Measurements from ENCODE around the gene APOL5.

The APOL5 gene

GRCh38 chr22:35739076-35739930, 21.6 kb downstream of the APOL5 start:
- no peak overlapping the region for H3K4me3 ChIP-seq (ENCODE audit: low read depth, low read length)

DNA sequence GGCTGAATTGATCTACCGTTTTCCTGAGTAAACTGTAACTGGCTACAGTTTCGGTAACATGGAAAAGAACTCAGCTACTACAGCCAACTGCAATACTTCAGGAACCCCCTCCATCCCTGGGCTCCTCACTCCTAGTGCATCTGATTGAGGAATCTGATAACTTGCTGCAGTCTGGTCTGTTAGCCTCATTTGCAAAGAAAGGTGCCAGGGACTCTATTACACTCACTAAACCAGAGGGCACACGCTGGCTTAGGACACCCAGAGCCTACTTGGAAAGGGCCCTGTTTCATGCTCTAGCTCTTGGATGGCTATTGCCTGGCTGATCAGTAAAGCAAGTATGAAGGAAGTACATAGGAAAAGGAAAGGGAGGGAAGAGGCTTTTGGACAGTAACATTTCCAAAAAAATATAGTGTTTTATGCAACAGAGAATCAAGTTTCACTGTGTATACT, 22.3 kb downstream of the APOL5 start:
- no peak overlapping the region for H3K4me3 ChIP-seq (ENCODE audit: low read depth, low read length)

DNA sequence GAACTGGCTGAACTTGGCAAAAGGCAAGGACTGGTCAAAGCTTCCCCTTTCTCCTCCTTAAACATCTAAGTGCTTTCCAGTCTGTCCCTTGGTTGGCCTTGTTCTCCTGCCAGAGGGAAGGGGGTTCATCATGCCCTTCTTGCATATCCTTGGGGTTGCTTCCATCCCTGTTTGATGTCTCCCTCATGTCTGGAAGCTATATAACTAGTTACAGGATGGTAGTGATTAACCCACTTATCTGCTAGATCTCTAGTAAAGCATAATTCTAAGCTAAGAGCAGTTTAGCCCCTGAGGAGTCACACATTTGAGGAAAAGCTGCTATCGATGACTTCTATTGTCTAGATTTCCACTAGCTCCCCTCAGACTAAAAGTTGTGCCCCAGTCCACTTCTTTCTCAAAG, 22.9 kb downstream of the APOL5 start:
- H3K4me3 ChIP-seq (ENCODE audit: low read depth, low read length): no peak overlapping the region

- H3K4me3 ChIP-seq (ENCODE audit: low read depth, low read length): no peak overlapping the region
Measured at GRCh38 chr22:35742342-35743100, 24.8 kb downstream of the APOL5 start.

GRCh38 chr22:35743326-35743860, 25.7 kb downstream of the APOL5 start:
- H3K4me3 ChIP-seq (ENCODE audit: low read depth, low read length): no peak overlapping the region

GRCh38 chr22:35746248-35746647, 28.6 kb downstream of the APOL5 start:
- H3K4me3 ChIP-seq (ENCODE audit: low read depth, low read length): no peak overlapping the region

DNA sequence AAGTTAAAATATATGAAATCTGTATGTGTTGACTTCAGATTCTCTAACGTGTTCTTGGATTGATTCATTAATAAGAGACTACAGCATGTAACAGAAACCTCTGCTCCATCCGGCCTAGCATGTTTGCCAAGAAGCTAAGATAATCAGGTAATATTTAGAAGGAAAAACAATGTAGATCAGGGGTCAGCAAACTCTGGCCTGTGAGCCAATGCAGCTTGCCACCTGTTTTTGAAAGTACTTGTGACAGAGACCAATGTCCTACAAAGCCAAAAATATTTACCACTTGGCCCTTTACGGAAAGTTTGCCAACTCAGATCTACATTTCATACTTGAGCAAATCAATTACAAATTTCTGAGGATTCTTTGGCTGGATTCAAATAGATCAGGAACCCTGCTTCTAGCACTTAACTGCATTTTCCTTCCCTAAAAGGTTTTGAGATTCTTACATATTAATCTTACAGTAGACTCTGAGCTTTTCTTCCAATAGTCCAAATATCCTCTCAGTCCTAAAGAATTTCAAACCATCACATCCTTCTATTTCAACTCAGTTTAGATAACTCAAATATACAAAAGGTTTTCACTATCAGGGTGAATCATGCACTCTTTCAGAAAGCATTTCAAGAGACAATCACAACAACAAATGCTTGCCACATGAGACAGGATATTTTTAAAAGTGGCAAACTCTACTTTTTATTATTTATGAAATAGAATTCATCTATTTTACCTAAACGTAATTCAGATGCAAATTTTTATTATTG, 29.5 kb downstream of the APOL5 start:
- H3K4me3 ChIP-seq (ENCODE audit: low read depth, low read length): no peak overlapping the region

GRCh38 chr22:35749808-35750207, 32.1 kb downstream of the APOL5 start:
- H3K4me3 ChIP-seq (ENCODE audit: low read depth, low read length): no peak overlapping the region

DNA sequence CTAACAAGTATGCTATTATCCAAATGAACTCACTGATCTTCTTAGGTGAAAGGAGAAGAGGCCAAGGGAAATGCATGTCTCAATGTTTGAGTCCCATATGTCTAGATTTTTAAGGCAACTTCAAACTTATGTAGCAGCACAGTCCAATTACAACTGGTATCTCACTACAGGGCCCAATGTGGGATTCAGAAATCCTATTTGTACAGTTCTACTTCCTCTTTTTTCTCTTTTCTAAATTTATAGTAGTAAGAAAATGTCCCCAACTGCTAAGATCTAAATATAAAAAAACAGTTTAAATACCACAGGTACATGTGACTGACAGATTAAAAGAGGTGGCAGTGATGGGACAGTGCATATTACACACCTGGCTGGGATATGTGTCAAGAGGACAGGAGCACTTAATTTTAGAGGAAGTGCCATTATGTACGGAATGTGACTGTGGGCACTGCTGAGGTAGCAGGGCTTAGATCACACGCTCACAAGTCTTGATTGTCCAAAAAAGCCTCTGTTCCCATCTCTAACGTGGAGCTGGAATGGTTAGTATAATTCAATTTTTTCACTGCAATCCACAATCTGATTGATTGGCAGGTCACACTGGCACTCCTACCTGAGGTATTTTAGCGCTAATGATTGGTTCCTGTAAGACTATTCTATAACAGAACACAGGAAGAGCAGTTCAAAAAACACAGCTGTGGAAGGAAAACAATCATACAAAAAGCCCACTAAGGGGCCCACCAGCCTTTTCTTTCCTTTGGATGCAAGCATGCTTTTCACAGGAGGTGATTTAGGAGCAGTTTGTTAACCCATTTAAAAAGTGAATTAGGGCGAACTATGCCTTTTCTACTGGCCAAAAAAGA, 34.6 kb downstream of the APOL5 start:
- no peak overlapping the region for H3K4me3 ChIP-seq (ENCODE audit: low read depth, low read length)

DNA sequence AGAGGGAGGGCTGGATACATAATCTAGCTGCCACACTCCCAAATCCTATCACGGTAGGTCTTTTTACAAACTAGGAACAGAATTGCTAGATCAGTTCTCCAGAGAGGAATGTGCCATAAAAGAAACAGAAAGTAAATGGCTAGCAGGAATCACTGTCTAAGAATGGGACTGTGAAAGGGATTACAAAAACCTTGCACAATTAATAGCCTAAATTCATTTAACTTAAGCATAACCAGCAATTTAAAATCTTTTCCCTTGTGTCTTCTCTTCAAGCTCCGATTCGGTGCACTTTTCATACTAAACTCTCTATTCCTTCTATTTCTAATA, 35.2 kb downstream of the APOL5 start:
- H3K4me3 ChIP-seq (ENCODE audit: low read depth, low read length): no peak overlapping the region

- H3K4me3 ChIP-seq (ENCODE audit: low read depth, low read length): no peak overlapping the region
Measured at GRCh38 chr22:35754761-35755160, 37.1 kb downstream of the APOL5 start.

- no peak overlapping the region for H3K4me3 ChIP-seq (ENCODE audit: low read depth, low read length)
Measured at GRCh38 chr22:35756722-35757121, 39.0 kb downstream of the APOL5 start.

GRCh38 chr22:35758394-35758793, 40.7 kb downstream of the APOL5 start:
- no peak overlapping the region for H3K4me3 ChIP-seq (ENCODE audit: low read depth, low read length)

DNA sequence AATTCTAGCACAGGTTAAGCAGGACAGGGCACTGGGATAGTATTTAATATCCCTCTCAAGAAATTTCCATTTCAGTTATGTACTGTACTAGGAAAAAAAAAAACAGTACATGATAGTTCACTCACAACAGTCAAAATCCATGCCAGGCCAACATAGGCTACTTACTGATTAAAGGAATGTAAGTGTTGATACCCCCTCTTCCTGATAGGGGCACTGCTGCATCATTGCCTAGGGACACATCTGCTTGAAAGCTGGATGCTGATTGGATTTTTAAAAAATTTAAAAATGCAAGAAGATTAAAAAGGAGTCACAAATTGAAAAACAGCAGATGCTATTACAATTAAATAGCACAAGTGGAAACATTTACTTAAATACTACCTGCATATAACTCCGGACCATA, 43.4 kb downstream of the APOL5 start:
- no peak overlapping the region for H3K4me3 ChIP-seq (ENCODE audit: low read depth, low read length)

- H3K4me3 ChIP-seq (ENCODE audit: low read depth, low read length): no peak overlapping the region
Measured at GRCh38 chr22:35766654-35767580, 49.2 kb downstream of the APOL5 start.

DNA sequence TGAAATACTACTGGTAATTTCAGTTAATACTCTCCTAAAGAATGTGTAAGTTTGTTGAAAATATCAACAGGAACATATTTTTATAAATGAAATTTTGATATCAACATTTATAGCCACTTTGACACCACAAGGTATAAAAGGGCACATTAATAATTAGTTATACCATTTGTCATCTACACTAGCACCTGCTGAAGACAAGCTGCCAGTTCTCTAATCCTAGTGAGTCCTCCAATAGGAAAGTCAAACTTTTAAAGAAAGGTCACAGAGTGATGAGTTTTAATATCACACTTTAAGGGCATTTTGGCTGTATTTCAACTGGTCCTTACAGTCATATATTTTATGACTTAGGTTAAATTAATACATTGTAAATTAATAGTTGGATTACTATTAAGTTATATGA, 52.3 kb downstream of the APOL5 start:
- H3K4me3 ChIP-seq (ENCODE audit: low read depth, low read length): no peak overlapping the region

DNA sequence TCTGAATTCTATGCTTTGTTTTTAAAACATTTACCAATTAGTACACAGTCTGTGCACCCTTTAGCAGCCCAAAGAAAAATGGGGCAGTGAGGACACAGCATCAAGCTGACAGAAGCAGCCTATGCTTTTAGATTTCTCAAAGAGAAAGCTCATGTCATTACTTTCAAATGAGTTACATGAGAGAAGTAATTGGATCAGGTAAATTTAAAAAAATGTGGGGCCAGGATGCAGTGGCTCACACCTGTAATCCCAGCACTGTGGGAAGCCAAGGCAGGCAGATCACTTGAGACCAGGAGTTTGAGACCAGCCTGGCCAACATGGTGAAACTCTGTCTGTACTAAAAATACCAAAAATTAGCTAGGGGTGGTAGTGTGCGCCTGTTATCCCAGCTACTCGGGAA, 57.7 kb downstream of the APOL5 start:
- no peak overlapping the region for H3K4me3 ChIP-seq (ENCODE audit: low read depth, low read length)

- H3K4me3 ChIP-seq (ENCODE audit: low read depth, low read length): no peak overlapping the region
Measured at GRCh38 chr22:35777335-35777975, 59.8 kb downstream of the APOL5 start.

Data from iPS-11a (cell line).